H9 (cell line): ENCODE measurements around the gene ADAMTS17. TPM values are rescaled to one million over a fixed set of nuclear protein-coding genes. Genes with fewer than 3 reads are reported as not detected.

Source experiments
- DNase-seq: peaks from one replicate; pipeline ENCODE4 v3.0.0-alpha.2; 2017
- H2AFZ ChIP-seq: one replicate; pipeline ENCODE4 v1.6.1; 2013; ENCODE audit warnings: mild to moderate bottlenecking, low read length, control low read depth, moderate library complexity
- H2AK5ac ChIP-seq: 2 replicates; pipeline ENCODE4 v1.6.1; 2013; ENCODE audit warnings: low read length, control low read depth, mixed read lengths; ENCODE audit not compliant: insufficient read length
- H2BK120ac ChIP-seq: one replicate; pipeline ENCODE4 v1.6.1; 2013; ENCODE audit warnings: low read depth, mild to moderate bottlenecking, low read length, control low read depth, inconsistent platforms; ENCODE audit not compliant: poor library complexity, severe bottlenecking
- H2BK12ac ChIP-seq: 2 replicates; pipeline ENCODE4 v1.6.1; 2013; ENCODE audit warnings: low read length, control low read depth, mixed read lengths, low read depth; ENCODE audit not compliant: insufficient read length
- H2BK15ac ChIP-seq: 2 replicates; pipeline ENCODE4 v1.6.1; 2013; ENCODE audit warnings: low read depth, low read length, control low read depth
- H2BK20ac ChIP-seq: one replicate; pipeline ENCODE4 v1.6.1; 2013; ENCODE audit warnings: low read depth, mild to moderate bottlenecking, low read length, control low read depth, inconsistent platforms; ENCODE audit not compliant: poor library complexity, severe bottlenecking
- H2BK5ac ChIP-seq: 2 replicates; pipeline ENCODE4 v1.6.1; 2013; ENCODE audit warnings: low read length, control low read depth, mixed read lengths; ENCODE audit not compliant: insufficient read length
- H3K14ac ChIP-seq: 2 replicates; pipeline ENCODE4 v1.6.1; 2013; ENCODE audit warnings: low read length, control low read depth; ENCODE audit not compliant: insufficient read depth
- H3K18ac ChIP-seq: 2 replicates; pipeline ENCODE4 v1.6.1; 2013; ENCODE audit warnings: low read depth, mild to moderate bottlenecking, mixed read lengths, low read length, control low read depth; ENCODE audit not compliant: insufficient read length
- H3K23ac ChIP-seq: 2 replicates; pipeline ENCODE4 v1.6.1; 2013; ENCODE audit warnings: low read length, control low read depth, mixed read lengths, low read depth; ENCODE audit not compliant: insufficient read length
- H3K23me2 ChIP-seq: 2 replicates; pipeline ENCODE4 v1.6.1; 2013; ENCODE audit warnings: low read depth, mild to moderate bottlenecking, mixed read lengths, low read length, control low read depth; ENCODE audit not compliant: insufficient read length, poor library complexity, severe bottlenecking
- H3K27ac ChIP-seq: 2 replicates; pipeline ENCODE4 v1.5.1; 2013; ENCODE audit warnings: low read length, control low read depth, mixed read lengths, low read depth; ENCODE audit not compliant: insufficient read length
- H3K27me3 ChIP-seq: 2 replicates; pipeline ENCODE4 v1.6.1; 2013; ENCODE audit warnings: low read length, control low read depth, inconsistent platforms; ENCODE audit not compliant: insufficient read depth
- H3K4ac ChIP-seq: 2 replicates; pipeline ENCODE4 v1.6.1; 2013; ENCODE audit warnings: low read depth, mild to moderate bottlenecking, control low read depth, inconsistent platforms, low read length, moderate library complexity
- H3K4me1 ChIP-seq: 2 replicates; pipeline ENCODE4 v1.6.1; 2013; ENCODE audit warnings: low read length, control low read depth, inconsistent platforms; ENCODE audit not compliant: insufficient read depth
- H3K4me2 ChIP-seq: 2 replicates; pipeline ENCODE4 v1.6.1; 2013; ENCODE audit warnings: low read length, control low read depth, mixed read lengths; ENCODE audit not compliant: insufficient read length, insufficient read depth
- H3K56ac ChIP-seq: 2 replicates; pipeline ENCODE4 v1.6.1; 2013; ENCODE audit warnings: low read depth, mild to moderate bottlenecking, mixed read lengths, low read length, control low read depth; ENCODE audit not compliant: insufficient read length
- H3K79me1 ChIP-seq: 2 replicates; pipeline ENCODE4 v1.6.1; 2013; ENCODE audit warnings: low read depth, mild to moderate bottlenecking, moderate library complexity, low read length, control low read depth, inconsistent platforms; ENCODE audit not compliant: insufficient read depth, poor library complexity, severe bottlenecking
- H3K79me2 ChIP-seq: 2 replicates; pipeline ENCODE4 v1.6.1; 2013; ENCODE audit warnings: low read length, control low read depth, inconsistent platforms; ENCODE audit not compliant: insufficient read depth
- H3K9ac ChIP-seq: 2 replicates; pipeline ENCODE4 v1.6.1; 2013; ENCODE audit warnings: low read length, control low read depth, mixed read lengths; ENCODE audit not compliant: insufficient read length; ENCODE audit errors: extremely low read depth
- H3K9me3 ChIP-seq: one replicate; pipeline ENCODE4 v1.6.1; 2013; ENCODE audit warnings: low read depth, low read length, inconsistent platforms; ENCODE audit not compliant: control insufficient read depth
- H3T11ph ChIP-seq: one replicate; pipeline ENCODE4 v1.6.1; 2013; ENCODE audit warnings: mild to moderate bottlenecking, low read length, control low read depth, inconsistent platforms
- H4K20me1 ChIP-seq: one replicate; pipeline ENCODE4 v1.6.1; 2013; ENCODE audit not compliant: control insufficient read depth, insufficient read length, insufficient read depth
- H4K5ac ChIP-seq: 2 replicates; pipeline ENCODE4 v1.6.1; 2013; ENCODE audit warnings: low read depth, mild to moderate bottlenecking, mixed read lengths, low read length, control low read depth; ENCODE audit not compliant: insufficient read length
- H4K8ac ChIP-seq: replicated peaks from 2 replicates; pipeline ENCODE4 v1.6.1; 2013; ENCODE audit warnings: low read length, control low read depth, mixed read lengths, low read depth; ENCODE audit not compliant: insufficient read length
- H4K91ac ChIP-seq: 2 replicates; pipeline ENCODE4 v1.6.1; 2013; ENCODE audit warnings: low read depth, mild to moderate bottlenecking, moderate library complexity, mixed read lengths, low read length, control low read depth; ENCODE audit not compliant: insufficient read length
- H3K27ac Mint-ChIP-seq, 3 experiments: 2 replicates in 2 of 3; 3 replicates in 1 of 3; pipeline ENCODE4 v1.8.0; 2020 to 2021; ENCODE audit warnings: mixed read lengths in 3 of 3, mild to moderate bottlenecking in 1 of 3, moderate library complexity in 1 of 3
- H3K27me3 Mint-ChIP-seq: 2 replicates; pipeline ENCODE4 v1.8.0; 2021; ENCODE audit warnings: low read depth, mild to moderate bottlenecking, moderate library complexity, mixed read lengths
- H3K36me3 Mint-ChIP-seq, 3 experiments: 2 replicates in 2 of 3; 3 replicates in 1 of 3; pipeline ENCODE4 v1.8.0; 2020 to 2021; ENCODE audit warnings: low read depth in 3 of 3, mixed read lengths in 3 of 3; ENCODE audit not compliant: insufficient read depth in 1 of 3
- H3K4me1 Mint-ChIP-seq, 2 experiments: 2 replicates each; pipeline ENCODE4 v1.8.0; 2020; ENCODE audit warnings: mixed read lengths in 2 of 2
- H3K4me3 Mint-ChIP-seq, 2 experiments: 2 replicates in 1 of 2; 3 replicates in 1 of 2; pipeline ENCODE4 v1.8.0; 2020 to 2021; ENCODE audit warnings: mild to moderate bottlenecking in 2 of 2, mixed read lengths in 2 of 2, moderate library complexity in 1 of 2
- H3K9me3 Mint-ChIP-seq, 2 experiments: 2 replicates in 1 of 2; 3 replicates in 1 of 2; pipeline ENCODE4 v1.8.0; 2020; ENCODE audit warnings: mild to moderate bottlenecking in 2 of 2, mixed read lengths in 2 of 2, moderate library complexity in 1 of 2
- WGBS: extraction: QIAGEN DNeasy Blood & Tissue Kit; methylation state at CpG from one replicate; pipeline ENCODE4 v1.1.7; 2013; ENCODE audit warnings: missing lambda C conversion rate, low lambda C conversion rate, mixed read lengths; ENCODE audit not compliant: insufficient read length; ENCODE audit errors: extremely low coverage; 5-methylcytosine and 5-hydroxymethylcytosine counted together
- total RNA-seq: library from RNA; stranded (reverse); gene quantifications from 2 replicates; pipeline ENCODE4 v1.2.1, GENCODE V29; 2021
- TF ChIP-seq, protein P1 (sequence below): fragments of 200-600 bp; sonication (generic); conservative IDR thresholded peaks from 3 replicates; pipeline ENCODE4 v1.8.0; 2021; ENCODE audit warnings: antibody characterized with exemption, mild to moderate bottlenecking

ADAMTS17 gene
- total RNA-seq, 1 experiment from 2014 or later = 2.9 TPM

DNA sequence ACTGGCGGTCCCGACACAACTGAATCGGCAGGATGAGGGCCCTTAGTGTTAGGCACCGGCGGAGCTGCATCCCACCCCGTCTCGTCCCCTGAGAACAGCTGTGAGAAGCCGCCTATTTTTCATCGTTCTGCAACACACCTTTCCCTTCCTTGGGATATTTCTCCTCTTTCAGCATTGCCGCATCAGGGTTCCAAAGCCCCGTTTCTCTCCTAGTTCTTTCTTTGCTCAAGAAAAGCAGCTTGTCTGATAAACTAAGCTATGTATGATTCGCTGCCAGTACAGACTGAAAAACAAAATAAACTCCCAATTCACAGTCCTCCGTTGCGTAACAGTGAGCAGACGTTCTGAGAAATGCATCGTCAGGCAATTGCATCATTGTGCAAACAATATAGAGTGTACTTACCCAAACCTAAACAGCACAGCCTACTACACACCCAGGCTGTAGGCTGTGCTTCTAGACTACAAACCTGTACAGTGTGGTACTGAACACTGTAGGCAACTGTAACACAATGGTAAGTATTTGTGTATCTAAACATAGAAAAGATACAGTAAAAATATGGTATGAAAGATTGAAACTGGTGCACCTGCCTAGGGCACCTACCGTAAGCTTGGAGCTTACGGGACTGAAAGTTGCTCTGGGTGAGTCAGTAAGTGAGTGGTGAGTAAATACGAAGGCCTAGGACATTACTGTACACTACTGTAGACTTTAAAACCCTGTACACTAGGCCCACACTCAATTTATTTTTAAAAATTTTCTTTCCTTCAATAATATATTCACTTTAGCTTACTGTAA is 8.9 kb upstream of the ADAMTS17 start:
- no CpG with 5 or more reads among the region's 19 CpGs for WGBS
- no peak overlapping the region for H2AK5ac ChIP-seq

More for the DNA sequence above, 8.9 kb upstream of the ADAMTS17 start:
- no peaks in the 10 kb centered on the region for H3K9me3 ChIP-seq
- Mint-ChIP-seq H3K27me3 (peaks cover 38% of the 10 kb centered on the region), H3K4me3 (peak overlapping the region; percentile 86 to 92), H3K9me3 (0 out of 5 replicates have a peak, but pooled peaks cover 0 to 1% of the 10 kb centered on the region in 2 experiments), H3K4me1 (peaks cover 11 to 12% of the 10 kb centered on the region in 2 experiments), H3K36me3 (no peaks in the 10 kb centered on the region), H3K27ac (no peak overlapping the region)
- no peak overlapping the region for H2BK120ac ChIP-seq
- no peak overlapping the region for H4K5ac ChIP-seq
- no peaks in the 10 kb centered on the region for H4K20me1 ChIP-seq
- peak overlapping the region; percentile 39 for H3K4me2 ChIP-seq
- no peak overlapping the region for H3K56ac ChIP-seq
- no peak overlapping the region for H2BK12ac ChIP-seq
- H3K14ac ChIP-seq = no peak overlapping the region
- H3K79me2 ChIP-seq = no peaks in the 10 kb centered on the region
- no peak overlapping the region for H2BK5ac ChIP-seq
- no peaks in the 10 kb centered on the region for H3K79me1 ChIP-seq
- H4K8ac ChIP-seq = no peak overlapping the region
- no peak overlapping the region for H2BK20ac ChIP-seq
- H3K27ac ChIP-seq = no peak overlapping the region
- no peak overlapping the region for H4K91ac ChIP-seq
- no peak for DNase-seq
- no peak overlapping the region for H3K4ac ChIP-seq
- H3K23me2 ChIP-seq = no peaks in the 10 kb centered on the region
- H2BK15ac ChIP-seq = no peak overlapping the region
- no peak overlapping the region for H3K18ac ChIP-seq
- no peak overlapping the region for H3K9ac ChIP-seq
- H3K23ac ChIP-seq = no peak overlapping the region
- H3K27me3 ChIP-seq = no peaks in the 10 kb centered on the region
- H3T11ph ChIP-seq = no peak overlapping the region
- TF ChIP-seq, protein P1, sequence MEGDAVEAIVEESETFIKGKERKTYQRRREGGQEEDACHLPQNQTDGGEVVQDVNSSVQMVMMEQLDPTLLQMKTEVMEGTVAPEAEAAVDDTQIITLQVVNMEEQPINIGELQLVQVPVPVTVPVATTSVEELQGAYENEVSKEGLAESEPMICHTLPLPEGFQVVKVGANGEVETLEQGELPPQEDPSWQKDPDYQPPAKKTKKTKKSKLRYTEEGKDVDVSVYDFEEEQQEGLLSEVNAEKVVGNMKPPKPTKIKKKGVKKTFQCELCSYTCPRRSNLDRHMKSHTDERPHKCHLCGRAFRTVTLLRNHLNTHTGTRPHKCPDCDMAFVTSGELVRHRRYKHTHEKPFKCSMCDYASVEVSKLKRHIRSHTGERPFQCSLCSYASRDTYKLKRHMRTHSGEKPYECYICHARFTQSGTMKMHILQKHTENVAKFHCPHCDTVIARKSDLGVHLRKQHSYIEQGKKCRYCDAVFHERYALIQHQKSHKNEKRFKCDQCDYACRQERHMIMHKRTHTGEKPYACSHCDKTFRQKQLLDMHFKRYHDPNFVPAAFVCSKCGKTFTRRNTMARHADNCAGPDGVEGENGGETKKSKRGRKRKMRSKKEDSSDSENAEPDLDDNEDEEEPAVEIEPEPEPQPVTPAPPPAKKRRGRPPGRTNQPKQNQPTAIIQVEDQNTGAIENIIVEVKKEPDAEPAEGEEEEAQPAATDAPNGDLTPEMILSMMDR = no peak; the same call in 2 of the 3 replicates
- H2AFZ ChIP-seq = no peak overlapping the region
- H3K4me1 ChIP-seq = no peaks in the 10 kb centered on the region
